HepG2 (cell line): ENCODE results near the gene SHISA9. TPM values are rescaled to one million over a fixed set of nuclear protein-coding genes. Genes with fewer than 3 reads are reported as not detected.

Experiments
- ATAC-seq: fragments of 200-7000 bp; cut with Tn5 transposase; 3 replicates; pipeline ENCODE4 v1.9.1; 2020; ENCODE audit warnings: mild to moderate bottlenecking, moderate library complexity
- BruUV-seq: library from RNA; stranded (reverse); fragments of 400-500 nt; replicated peaks from 2 replicates; lab custom pipeline; 2021; lab: Mats Ljungman, UMichigan
- CTCF ChIA-PET: fragments of 300-600 bp; formaldehyde crosslinking; extraction: SDS; loops from one replicate; lab custom pipeline; 2021; ENCODE audit warnings: low total read pairs, inconsistent platforms, low intra/inter-chr PET ratio; lab: Yijun Ruan, JAX
- POLR2A ChIA-PET: fragments of 350-600 bp; sonication (Branson Sonifier 250); formaldehyde crosslinking; loops from one replicate; lab custom pipeline; 2020; ENCODE audit warnings: antibody characterized with exemption, inconsistent platforms; lab: Yijun Ruan, JAX
- DNase-seq: peaks from one replicate; pipeline ENCODE4 v3.0.0-alpha.2; 2015; ENCODE audit warnings: low spot score
- FAIRE-seq: peaks from 3 replicates; lab custom pipeline; 2011; peaks lifted over from hg19 to GRCh38; lab: Jason Lieb, UNC
- H2AFZ ChIP-seq: one replicate; pipeline ENCODE4 v1.6.1; 2011; ENCODE audit warnings: low read length, inconsistent platforms
- H3K27ac ChIP-seq: fragments of 300-600 bp; 3 replicates; pipeline ENCODE4 v1.8.0; 2011; ENCODE audit warnings: mixed run types, mild to moderate bottlenecking, mixed read lengths, low read length, inconsistent platforms; ENCODE audit not compliant: insufficient read depth; ENCODE audit errors: extremely low read length
- H3K27me3 ChIP-seq, 2 experiments: fragments of 200-600 bp in 1 of 2; 2 replicates in 1 of 2; 3 replicates in 1 of 2; pipeline versions ENCODE4 v1.6.0 to v1.8.0; 2011; ENCODE audit warnings: low read length in 2 of 2, mild to moderate bottlenecking in 2 of 2, moderate library complexity in 2 of 2, inconsistent platforms in 1 of 2; ENCODE audit not compliant: insufficient read depth in 2 of 2, control insufficient read depth in 1 of 2
- H3K36me3 ChIP-seq, 2 experiments: fragments of 200-600 bp in 1 of 2; replicated peaks in 1 of 2; 2 replicates in 1 of 2; 3 replicates in 1 of 2; pipeline versions ENCODE4 v1.5.1 to v1.8.0; 2011; ENCODE audit warnings: low read length in 2 of 2, inconsistent platforms in 1 of 2; ENCODE audit not compliant: insufficient read depth in 2 of 2, control insufficient read depth in 1 of 2
- H3K4me1 ChIP-seq: 2 replicates; pipeline ENCODE4 v1.5.1; 2012; ENCODE audit warnings: low read length, inconsistent platforms; ENCODE audit not compliant: insufficient read depth
- H3K4me2 ChIP-seq: 2 replicates; pipeline ENCODE4 v1.6.0; 2011; ENCODE audit warnings: low read depth, low read length, inconsistent platforms
- H3K4me3 ChIP-seq, 3 experiments: fragments of 200-600 bp in 1 of 3; sonication (generic), shearing (Covaris generic) in 1 of 3; replicated peaks in 1 of 3; 2 replicates each; pipeline ENCODE4 v1.5.1; 2011 to 2016; ENCODE audit warnings: low read length in 3 of 3, inconsistent platforms in 2 of 3, low read depth in 2 of 3, mild to moderate bottlenecking in 2 of 3, control low read depth in 1 of 3, mixed read lengths in 1 of 3; ENCODE audit not compliant: insufficient read depth in 1 of 3
- H3K79me2 ChIP-seq: one replicate; pipeline ENCODE4 v1.6.1; 2011; ENCODE audit warnings: low read length, inconsistent platforms; ENCODE audit not compliant: insufficient read depth
- H3K9ac ChIP-seq: 2 replicates; pipeline ENCODE4 v1.6.0; 2011; ENCODE audit warnings: mild to moderate bottlenecking, low read depth, low read length, inconsistent platforms; ENCODE audit not compliant: insufficient read depth
- H3K9me3 ChIP-seq: 2 replicates; pipeline ENCODE4 v1.5.1; 2012; ENCODE audit warnings: mild to moderate bottlenecking, low read length
- H4K20me1 ChIP-seq: 2 replicates; pipeline ENCODE4 v1.6.0; 2011; ENCODE audit warnings: inconsistent platforms, mild to moderate bottlenecking, low read length, moderate library complexity; ENCODE audit not compliant: insufficient read depth
- ASH2L ChIP-seq: fragments of 300-600, 200-600 bp; sonication (generic); IDR thresholded peaks from 2 replicates; pipeline ENCODE4 v1.7.0; 2017; ENCODE audit warnings: low read depth, mild to moderate bottlenecking, moderate library complexity, mixed read lengths, low read length; ENCODE audit not compliant: insufficient read length
- CREB1 ChIP-seq, 2 experiments: fragments of 450-650 bp in 1 of 2; IDR thresholded peaks; 2 replicates each; pipeline ENCODE4 v1.6.1; 2016 to 2017; ENCODE audit warnings: control low read depth in 1 of 2, mild to moderate bottlenecking in 1 of 2, missing compliant biosample characterization in 1 of 2, missing genetic modification characterization in 1 of 2
- DZIP1 ChIP-seq: sonication (generic); formaldehyde crosslinking; IDR thresholded peaks from 2 replicates; pipeline ENCODE4 v1.5.0; 2020; ENCODE audit warnings: mild to moderate bottlenecking, missing genetic modification reagents
- HOXA7 ChIP-seq: sonication (generic); formaldehyde crosslinking; IDR thresholded peaks from 2 replicates; pipeline ENCODE4 v1.8.1; 2022; ENCODE audit warnings: mild to moderate bottlenecking, missing genetic modification reagents, moderate library complexity
- IRF9 ChIP-seq: sonication (generic); formaldehyde crosslinking; IDR thresholded peaks from 2 replicates; pipeline ENCODE4 v1.8.0; 2022; ENCODE audit warnings: missing genetic modification reagents, mild to moderate bottlenecking, borderline replicate concordance
- MAFF ChIP-seq: IDR thresholded peaks from 2 replicates; pipeline ENCODE4 v1.6.1; 2011; ENCODE audit warnings: low read depth, low read length, improper control_type of control experiment
- MYNN ChIP-seq: sonication (generic); formaldehyde crosslinking; IDR thresholded peaks from 2 replicates; pipeline ENCODE4 v1.4.0; 2020; ENCODE audit warnings: mild to moderate bottlenecking, low read depth, missing genetic modification reagents
- NFE2 ChIP-seq: sonication (generic); formaldehyde crosslinking; IDR thresholded peaks from 2 replicates; pipeline ENCODE4 v1.4.0; 2020; ENCODE audit warnings: missing genetic modification reagents
- NPAS2 ChIP-seq: sonication (generic); formaldehyde crosslinking; IDR thresholded peaks from 2 replicates; pipeline ENCODE4 v1.8.0; 2022; ENCODE audit warnings: mild to moderate bottlenecking, missing genetic modification reagents, borderline replicate concordance
- PAWR ChIP-seq: sonication (generic); formaldehyde crosslinking; IDR thresholded peaks from 2 replicates; pipeline ENCODE4 v1.4.0; 2020; ENCODE audit warnings: missing genetic modification reagents, mild to moderate bottlenecking, borderline replicate concordance
- SPEN ChIP-seq: sonication (generic); formaldehyde crosslinking; IDR thresholded peaks from 2 replicates; pipeline ENCODE4 v1.5.1; 2020; ENCODE audit warnings: low read depth, mild to moderate bottlenecking, missing genetic modification reagents
- TBX2 ChIP-seq: sonication (generic); formaldehyde crosslinking; IDR thresholded peaks from 2 replicates; pipeline ENCODE4 v1.5.0; 2020; ENCODE audit warnings: missing genetic modification reagents, mild to moderate bottlenecking, borderline replicate concordance
- ZBTB8A ChIP-seq: sonication (generic); formaldehyde crosslinking; IDR thresholded peaks from 2 replicates; pipeline ENCODE4 v1.4.0; 2020; ENCODE audit warnings: mild to moderate bottlenecking, low read depth, missing genetic modification reagents, borderline replicate concordance
- WGBS: methylation state at CpG from one replicate; pipeline ENCODE4 v1.1.6; 2017; ENCODE audit warnings: low lambda C conversion rate; 5-methylcytosine and 5-hydroxymethylcytosine counted together
- in situ Hi-C: cut with HindIII; loops from 2 replicates; pipeline ENCODE4 v1.10.0; 2017; ENCODE audit warnings: low pct_unique_long_range_greater_than_20kb; ENCODE audit not compliant: extremely low pct_ligation_motif_present
- intact Hi-C: fragments of 100-400 bp; cut with micrococcal nuclease; formaldehyde crosslinking; loops from one replicate; pipeline ENCODE4 v1.10.0; 2022; ENCODE audit not compliant: unreplicated experiment
- polyA plus RNA-seq, 8 experiments: library from polyadenylated mRNA; depleted of rRNA in 3 of 8; stranded (reverse) in 7 of 8; unstranded in 1 of 8; fragments of >200 nt; fragmentation: Illumina TruSeq in 4 of 8; extraction: Trizol in 4 of 8; gene quantifications; 2 replicates each; pipeline versions ENCODE4 v1.2.1 to v1.2.3, GENCODE V29; 2011 to 2016; ENCODE audit warnings: low read depth in 4 of 8, missing spikeins in 1 of 8, mixed read lengths in 1 of 8; ENCODE audit not compliant: insufficient read depth in 1 of 8
- total RNA-seq, 5 experiments: library from RNA; depleted of rRNA; stranded (reverse); fragments of >200 nt; fragmentation: Illumina TruSeq; extraction: Trizol; gene quantifications; 2 replicates each; pipeline ENCODE4 v1.2.3, GENCODE V29; 2016; ENCODE audit warnings: low read depth in 1 of 5
- TF ChIP-seq, protein P1 (sequence below): sonication (generic); formaldehyde crosslinking; IDR thresholded peaks from 2 replicates; pipeline ENCODE4 v1.5.0; 2020; ENCODE audit warnings: missing genetic modification reagents, mild to moderate bottlenecking, borderline replicate concordance
- TF ChIP-seq, protein P2 (sequence below): sonication (generic); formaldehyde crosslinking; IDR thresholded peaks from 2 replicates; pipeline ENCODE4; 2020; ENCODE audit warnings: missing genetic modification reagents, mild to moderate bottlenecking, borderline replicate concordance

Gene SHISA9
- total and polyA plus RNA-seq, 2 of the 13 experiments (the other 11 are each of a cell fraction or from before 2014, with no cell fraction given), result 0.01 TPM; not detected in 1

DNA sequence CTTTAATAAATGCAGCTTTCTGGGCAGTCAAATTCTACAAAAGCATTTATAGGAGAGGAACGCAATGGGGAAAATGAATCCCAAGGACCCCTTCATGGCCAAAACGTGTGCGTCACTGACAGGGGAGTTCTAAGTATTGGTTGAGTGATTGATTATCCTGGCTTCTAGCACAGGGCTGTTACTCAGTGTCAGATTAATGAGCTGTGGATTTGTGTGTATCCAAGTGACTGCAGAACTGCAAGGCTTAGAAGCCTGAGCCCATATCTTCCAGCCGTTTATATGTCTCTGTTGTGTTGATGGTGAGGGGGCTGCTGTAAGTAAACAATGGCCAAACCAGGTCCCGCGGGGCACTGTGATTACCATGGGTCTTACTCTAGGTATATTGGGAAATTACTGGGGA lies 129.4 kb downstream of the SHISA9 start (continued):
- TF ChIP-seq IRF9 (CRISPR knock-in tag), result no peak
- TF ChIP-seq MAFF, result no peak
- TF ChIP-seq PAWR (CRISPR knock-in tag), result no peak
- TF ChIP-seq TBX2, result no peak
- TF ChIP-seq, protein P1, sequence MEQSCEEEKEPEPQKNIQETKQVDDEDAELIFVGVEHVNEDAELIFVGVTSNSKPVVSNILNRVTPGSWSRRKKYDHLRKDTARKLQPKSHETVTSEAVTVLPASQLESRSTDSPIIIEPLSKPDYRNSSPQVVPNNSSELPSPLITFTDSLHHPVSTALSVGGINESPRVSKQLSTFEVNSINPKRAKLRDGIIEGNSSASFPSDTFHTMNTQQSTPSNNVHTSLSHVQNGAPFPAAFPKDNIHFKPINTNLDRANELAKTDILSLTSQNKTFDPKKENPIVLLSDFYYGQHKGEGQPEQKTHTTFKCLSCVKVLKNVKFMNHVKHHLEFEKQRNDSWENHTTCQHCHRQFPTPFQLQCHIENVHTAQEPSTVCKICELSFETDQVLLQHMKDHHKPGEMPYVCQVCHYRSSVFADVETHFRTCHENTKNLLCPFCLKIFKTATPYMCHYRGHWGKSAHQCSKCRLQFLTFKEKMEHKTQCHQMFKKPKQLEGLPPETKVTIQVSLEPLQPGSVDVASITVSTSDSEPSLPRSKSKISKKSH (CRISPR knock-in tag), result no peak
- TF ChIP-seq ZBTB8A (CRISPR knock-in tag), result no peak
- TF ChIP-seq, all 625 proteins: peak for 0

- no TSS peak for BruUV-seq
- Histone ChIP-seq H3K9ac (no peak overlapping the region), H3K4me1 (no peaks in the 10 kb centered on the region), H3K79me2 (no peaks in the 10 kb centered on the region), H3K4me3 (no peak overlapping the region), H4K20me1 (no peaks in the 10 kb centered on the region), H2AFZ (no peak overlapping the region), H3K4me2 (no peak overlapping the region), H3K27ac (no peak overlapping the region), H3K36me3 (no peaks in the 10 kb centered on the region), H3K9me3 (no peaks in the 10 kb centered on the region), H3K27me3 (no peaks in the 10 kb centered on the region)
- in situ Hi-C loops, result no loop called here
- no peak for ATAC-seq
- intact Hi-C loops, result no loop called here
- no peak for DNase-seq
- POLR2A ChIA-PET, result no interaction called here
- CTCF ChIA-PET, result no interaction called here
- FAIRE-seq, result no peak
- 35% methylated on average over 5 of the region's 5 CpGs for WGBS
- no peak for TF ChIP-seq NPAS2 (CRISPR knock-in tag)
- no peak for TF ChIP-seq SPEN (CRISPR knock-in tag)
- no peak for TF ChIP-seq CREB1 (IDR thresholded peaks at IDR 0.05)
- TF ChIP-seq CREB1 (CRISPR knock-in tag; IDR thresholded peaks at IDR 0.05), result no peak
- TF ChIP-seq HOXA7 (CRISPR knock-in tag), result no peak
- TF ChIP-seq NFE2, result no peak
- TF ChIP-seq ASH2L, result no peak
- no peak for TF ChIP-seq MYNN (CRISPR knock-in tag)
- TF ChIP-seq, protein P2, sequence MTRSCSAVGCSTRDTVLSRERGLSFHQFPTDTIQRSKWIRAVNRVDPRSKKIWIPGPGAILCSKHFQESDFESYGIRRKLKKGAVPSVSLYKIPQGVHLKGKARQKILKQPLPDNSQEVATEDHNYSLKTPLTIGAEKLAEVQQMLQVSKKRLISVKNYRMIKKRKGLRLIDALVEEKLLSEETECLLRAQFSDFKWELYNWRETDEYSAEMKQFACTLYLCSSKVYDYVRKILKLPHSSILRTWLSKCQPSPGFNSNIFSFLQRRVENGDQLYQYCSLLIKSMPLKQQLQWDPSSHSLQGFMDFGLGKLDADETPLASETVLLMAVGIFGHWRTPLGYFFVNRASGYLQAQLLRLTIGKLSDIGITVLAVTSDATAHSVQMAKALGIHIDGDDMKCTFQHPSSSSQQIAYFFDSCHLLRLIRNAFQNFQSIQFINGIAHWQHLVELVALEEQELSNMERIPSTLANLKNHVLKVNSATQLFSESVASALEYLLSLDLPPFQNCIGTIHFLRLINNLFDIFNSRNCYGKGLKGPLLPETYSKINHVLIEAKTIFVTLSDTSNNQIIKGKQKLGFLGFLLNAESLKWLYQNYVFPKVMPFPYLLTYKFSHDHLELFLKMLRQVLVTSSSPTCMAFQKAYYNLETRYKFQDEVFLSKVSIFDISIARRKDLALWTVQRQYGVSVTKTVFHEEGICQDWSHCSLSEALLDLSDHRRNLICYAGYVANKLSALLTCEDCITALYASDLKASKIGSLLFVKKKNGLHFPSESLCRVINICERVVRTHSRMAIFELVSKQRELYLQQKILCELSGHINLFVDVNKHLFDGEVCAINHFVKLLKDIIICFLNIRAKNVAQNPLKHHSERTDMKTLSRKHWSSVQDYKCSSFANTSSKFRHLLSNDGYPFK (CRISPR knock-in tag), result no peak
- no peak for TF ChIP-seq DZIP1 (CRISPR knock-in tag)
These were observed 131.5 kb downstream of the SHISA9 start for GRCh38 chr16:13032911-13033310.
